ENCODE data around the gene IL27RA.

- TF ChIP-seq CTCF (IDR thresholded peaks at IDR 0.05) (peak in 1 of 7 experiments; percentile 16), POLR2A (IDR thresholded peaks at IDR 0.05) (peak; percentile 66 to 96 (median 94))
These were observed 49.6 kb downstream of the IL27RA start for GRCh38 chr19:14080887-14081796.
